HUES6 (cell line): Measurements from ENCODE around the gene HTRA1.
A peak's percentile ranks its signal among the peaks of the same experiment; 100 is the strongest.

Source experiments
- H3K27ac ChIP-seq: 2 replicates; pipeline ENCODE4 v1.7.0; 2013; ENCODE audit warnings: low read depth, mild to moderate bottlenecking, low read length, inconsistent platforms
- H3K27me3 ChIP-seq: 2 replicates; pipeline ENCODE4 v1.6.1; 2013; ENCODE audit warnings: low read length; ENCODE audit not compliant: control insufficient read depth, insufficient read depth
- H3K36me3 ChIP-seq: 2 replicates; pipeline ENCODE4 v1.6.1; 2013; ENCODE audit warnings: low read length; ENCODE audit not compliant: control insufficient read depth, insufficient read depth
- H3K4me1 ChIP-seq: 2 replicates; pipeline ENCODE4 v1.6.1; 2013; ENCODE audit warnings: low read length; ENCODE audit not compliant: control insufficient read depth, insufficient read depth
- H3K4me3 ChIP-seq: 2 replicates; pipeline ENCODE4 v1.5.1; 2013; ENCODE audit warnings: low read depth, low read length
- H3K9ac ChIP-seq: one replicate; pipeline ENCODE4 v1.6.1; 2013; ENCODE audit warnings: mild to moderate bottlenecking, low read length
- H3K9me3 ChIP-seq: 2 replicates; pipeline ENCODE4 v1.6.1; 2013; ENCODE audit warnings: low read depth, low read length; ENCODE audit not compliant: control insufficient read depth, insufficient read depth

Gene HTRA1

DNA sequence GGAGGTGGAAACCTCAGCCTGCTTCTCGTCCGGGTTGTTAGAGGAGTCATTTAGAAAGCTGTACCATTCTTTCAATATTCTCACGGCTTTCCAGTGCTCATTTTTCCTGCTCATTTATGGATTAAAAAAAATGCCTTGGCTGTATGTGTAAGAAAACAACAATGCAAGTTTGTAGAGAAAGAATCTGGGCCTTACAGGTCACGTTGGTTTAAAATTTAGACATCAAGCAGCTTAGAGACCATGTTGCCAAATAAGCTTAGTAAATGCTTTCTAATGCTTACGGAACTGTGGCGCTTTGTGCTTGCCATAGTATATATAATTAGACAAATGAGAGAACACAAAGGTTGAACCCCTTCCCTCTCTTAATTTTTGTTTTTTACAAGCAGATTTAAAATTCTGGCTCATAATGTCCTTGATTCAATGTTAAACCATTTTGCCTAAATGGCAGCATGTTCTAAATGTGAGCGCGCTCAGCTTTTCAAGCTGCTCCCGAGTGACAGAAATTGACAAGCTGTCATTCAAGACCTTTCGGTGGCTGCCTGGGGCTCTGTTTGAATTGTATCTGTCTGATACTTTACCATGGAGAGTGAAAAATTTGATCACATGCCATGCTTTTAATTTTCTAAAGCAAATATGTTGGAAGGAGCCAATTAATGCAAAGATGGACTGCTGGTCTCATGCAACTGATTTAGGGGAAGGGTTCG is 5.8 kb upstream of the HTRA1 start:
- no peak overlapping the region for H3K27ac ChIP-seq
- peaks cover 27% of the 10 kb centered on the region for H3K27me3 ChIP-seq
- no peak overlapping the region for H3K9ac ChIP-seq
- 0 out of 2 replicates have a peak, but pooled peaks cover 4% of the 10 kb centered on the region for H3K4me1 ChIP-seq
- H3K36me3 ChIP-seq = no peaks in the 10 kb centered on the region
- H3K9me3 ChIP-seq = no peaks in the 10 kb centered on the region
- H3K4me3 ChIP-seq = no peak overlapping the region

GRCh38 chr10:122457934-122458333 is 3.4 kb upstream of the HTRA1 start:
- Histone ChIP-seq H3K36me3 (no peaks in the 10 kb centered on the region), H3K27me3 (peaks cover 50% of the 10 kb centered on the region), H3K4me3 (no peak overlapping the region), H3K9ac (no peak overlapping the region), H3K4me1 (peaks cover 9% of the 10 kb centered on the region), H3K9me3 (no peaks in the 10 kb centered on the region), H3K27ac (no peak overlapping the region)

DNA sequence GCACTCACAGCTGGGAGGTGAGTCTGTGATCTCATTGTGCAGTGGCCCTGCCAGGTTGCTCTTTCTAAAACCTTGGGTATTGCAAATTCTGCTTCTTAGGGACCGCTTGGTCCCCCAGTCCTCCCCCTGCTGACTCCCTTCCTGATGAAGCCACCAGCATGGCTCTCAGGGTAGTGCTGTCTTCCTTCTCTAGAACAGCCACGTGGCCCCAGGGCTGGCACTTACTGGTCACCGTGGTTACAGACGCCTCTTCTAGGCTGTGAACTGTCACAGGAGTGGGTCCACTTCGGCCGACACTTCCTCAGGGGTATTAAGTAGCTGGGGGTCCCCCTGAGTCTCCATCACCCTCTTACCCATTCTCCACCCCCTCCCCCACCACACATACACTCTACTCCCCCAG is 2.7 kb upstream of the HTRA1 start:
- Histone ChIP-seq H3K4me1 (peaks cover 17% of the 10 kb centered on the region), H3K27me3 (peaks cover 57% of the 10 kb centered on the region), H3K9me3 (no peaks in the 10 kb centered on the region), H3K4me3 (no peak overlapping the region), H3K9ac (no peak overlapping the region), H3K36me3 (no peaks in the 10 kb centered on the region), H3K27ac (no peak overlapping the region)

DNA sequence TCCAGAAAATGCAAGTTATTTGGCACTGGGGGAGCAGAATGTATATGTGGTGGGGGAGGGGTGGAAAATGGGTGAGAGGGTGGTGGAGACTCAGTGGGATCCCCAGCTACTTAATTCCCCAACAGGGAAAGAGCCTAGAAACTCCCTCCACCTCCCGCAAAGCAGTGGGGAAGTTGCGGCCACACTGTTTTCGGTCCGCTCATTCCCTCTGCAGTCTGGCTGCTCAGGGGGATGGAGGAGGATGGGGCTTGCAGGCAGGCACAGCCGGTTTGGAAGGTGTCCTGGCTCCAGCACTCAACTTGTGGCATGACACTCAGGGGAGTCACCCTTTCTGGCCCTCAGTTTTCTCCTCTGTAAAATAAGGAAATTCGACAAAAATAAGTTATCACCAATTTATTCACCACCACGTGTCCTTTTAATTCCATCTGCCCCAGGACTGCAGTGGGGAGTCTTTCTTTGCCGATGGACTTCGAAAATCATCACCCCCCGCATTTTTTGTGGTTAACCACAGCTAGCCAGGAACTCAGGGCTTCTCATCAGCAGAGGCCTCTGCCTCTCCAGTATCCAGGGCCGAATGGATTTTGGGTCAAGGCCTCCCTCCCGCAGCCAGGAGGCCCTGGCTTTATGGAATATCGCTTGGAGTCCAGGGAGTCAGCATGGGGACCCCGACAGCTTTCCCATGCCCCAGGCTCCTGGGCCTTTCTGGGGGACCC is 1.6 kb upstream of the HTRA1 start:
- no peaks in the 10 kb centered on the region for H3K9me3 ChIP-seq
- H3K9ac ChIP-seq = no peak overlapping the region
- H3K36me3 ChIP-seq = no peaks in the 10 kb centered on the region
- peaks cover 19% of the 10 kb centered on the region for H3K4me1 ChIP-seq
- no peak overlapping the region for H3K27ac ChIP-seq
- peaks cover 67% of the 10 kb centered on the region for H3K27me3 ChIP-seq
- H3K4me3 ChIP-seq = no peak overlapping the region

DNA sequence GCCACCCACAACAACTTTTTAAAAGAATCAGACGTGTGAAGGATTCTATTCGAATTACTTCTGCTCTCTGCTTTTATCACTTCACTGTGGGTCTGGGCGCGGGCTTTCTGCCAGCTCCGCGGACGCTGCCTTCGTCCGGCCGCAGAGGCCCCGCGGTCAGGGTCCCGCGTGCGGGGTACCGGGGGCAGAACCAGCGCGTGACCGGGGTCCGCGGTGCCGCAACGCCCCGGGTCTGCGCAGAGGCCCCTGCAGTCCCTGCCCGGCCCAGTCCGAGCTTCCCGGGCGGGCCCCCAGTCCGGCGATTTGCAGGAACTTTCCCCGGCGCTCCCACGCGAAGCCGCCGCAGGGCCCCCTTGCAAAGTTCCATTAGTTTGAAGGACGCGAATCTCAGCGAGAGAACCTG is 461 bp upstream of the HTRA1 start:
- H3K4me3 ChIP-seq = peak overlapping the region; percentile 80

DNA sequence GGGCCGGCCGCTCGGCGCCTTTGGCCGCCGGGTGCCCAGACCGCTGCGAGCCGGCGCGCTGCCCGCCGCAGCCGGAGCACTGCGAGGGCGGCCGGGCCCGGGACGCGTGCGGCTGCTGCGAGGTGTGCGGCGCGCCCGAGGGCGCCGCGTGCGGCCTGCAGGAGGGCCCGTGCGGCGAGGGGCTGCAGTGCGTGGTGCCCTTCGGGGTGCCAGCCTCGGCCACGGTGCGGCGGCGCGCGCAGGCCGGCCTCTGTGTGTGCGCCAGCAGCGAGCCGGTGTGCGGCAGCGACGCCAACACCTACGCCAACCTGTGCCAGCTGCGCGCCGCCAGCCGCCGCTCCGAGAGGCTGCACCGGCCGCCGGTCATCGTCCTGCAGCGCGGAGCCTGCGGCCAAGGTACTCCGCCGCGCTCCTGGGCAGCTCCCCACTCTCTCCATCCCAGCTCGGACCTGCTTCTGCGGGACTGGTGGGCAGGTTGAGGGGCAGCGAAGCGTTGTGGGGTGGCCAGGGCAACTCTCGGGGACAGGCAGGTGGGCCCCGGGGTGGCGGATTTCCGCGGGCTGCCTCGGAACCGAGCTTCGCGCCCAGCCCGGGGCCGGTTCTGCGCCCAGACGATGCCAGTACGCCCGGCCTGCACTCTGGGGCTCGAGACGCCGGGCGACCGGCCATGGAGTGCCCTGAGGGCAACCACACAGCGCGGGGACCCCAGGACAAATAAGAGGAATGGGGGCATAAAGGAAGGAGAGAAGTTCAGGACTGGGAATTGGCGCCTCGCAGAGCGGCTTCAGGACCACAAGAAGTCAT is 578 bp downstream of the HTRA1 start:
- peak overlapping the region; percentile 80 for H3K4me3 ChIP-seq

More for the DNA sequence above, 461 bp upstream of the HTRA1 start:
- Histone ChIP-seq H3K27me3 (peaks cover 79% of the 10 kb centered on the region), H3K4me1 (peaks cover 19% of the 10 kb centered on the region), H3K9me3 (no peaks in the 10 kb centered on the region), H3K9ac (no peak overlapping the region), H3K27ac (no peak overlapping the region), H3K36me3 (no peaks in the 10 kb centered on the region)

DNA sequence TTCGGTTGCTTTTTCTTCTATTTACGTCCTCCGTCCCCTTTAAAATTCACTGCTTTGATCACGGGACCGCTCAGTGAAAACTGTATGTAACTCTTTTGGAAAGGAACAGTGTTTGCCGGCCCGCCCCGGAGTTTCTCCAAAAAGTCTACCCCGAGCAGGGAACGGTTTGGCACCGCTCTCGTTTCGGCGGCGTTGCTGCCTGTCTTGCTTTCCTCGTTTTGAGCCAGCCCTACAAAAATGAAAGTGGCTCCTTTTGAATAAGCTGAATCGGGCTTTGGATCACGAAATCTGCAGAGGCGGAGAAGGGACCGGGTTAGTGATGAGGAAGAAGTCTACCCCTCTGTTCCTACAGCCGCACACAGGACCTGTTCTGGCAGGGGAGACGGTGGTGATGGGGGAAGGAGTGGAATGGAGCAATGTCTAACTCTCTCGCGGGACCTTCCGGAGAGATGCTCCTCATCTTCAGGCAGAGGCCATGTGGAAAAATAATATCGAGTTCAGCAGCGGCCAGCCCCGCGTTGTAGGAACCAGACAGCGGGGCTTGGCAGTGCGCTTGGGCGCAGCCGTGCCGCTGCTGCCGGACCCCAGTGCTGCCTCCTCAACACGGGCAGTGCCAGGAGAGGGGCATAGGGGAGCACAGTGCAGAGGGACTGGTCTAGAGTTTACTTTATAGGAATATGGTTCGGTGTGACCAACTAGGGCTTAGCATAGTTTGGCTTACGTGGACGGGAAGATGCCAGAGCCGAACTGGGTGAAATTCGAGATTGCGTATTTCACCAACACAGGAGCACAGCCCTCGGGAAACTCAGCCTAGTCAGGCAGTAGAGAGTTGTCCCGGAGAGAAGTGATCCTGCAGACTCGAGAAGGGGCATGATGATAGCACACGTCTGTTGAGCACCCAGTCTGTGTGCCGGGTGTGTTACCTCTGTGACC is 1.4 kb downstream of the HTRA1 start:
- Histone ChIP-seq H3K36me3 (no peaks in the 10 kb centered on the region), H3K9ac (peak overlapping the region; percentile 62), H3K27me3 (peaks cover 88% of the 10 kb centered on the region), H3K4me3 (peak overlapping the region; percentile 80), H3K27ac (no peak overlapping the region), H3K9me3 (no peaks in the 10 kb centered on the region), H3K4me1 (peaks cover 19% of the 10 kb centered on the region)

More for the DNA sequence above, 578 bp downstream of the HTRA1 start:
- Histone ChIP-seq H3K9ac (peak overlapping the region; percentile 62), H3K4me1 (peaks cover 19% of the 10 kb centered on the region), H3K9me3 (no peaks in the 10 kb centered on the region), H3K27me3 (peaks cover 85% of the 10 kb centered on the region), H3K36me3 (no peaks in the 10 kb centered on the region), H3K27ac (no peak overlapping the region)

GRCh38 chr10:122463466-122464249 is 2.3 kb downstream of the HTRA1 start:
- no peaks in the 10 kb centered on the region for H3K36me3 ChIP-seq
- no peaks in the 10 kb centered on the region for H3K9me3 ChIP-seq
- peak overlapping the region; percentile 80 for H3K4me3 ChIP-seq
- peaks cover 80% of the 10 kb centered on the region for H3K27me3 ChIP-seq
- no peak overlapping the region for H3K9ac ChIP-seq
- peaks cover 19% of the 10 kb centered on the region for H3K4me1 ChIP-seq
- H3K27ac ChIP-seq = no peak overlapping the region

GRCh38 chr10:122464250-122464510 is 2.8 kb downstream of the HTRA1 start:
- H3K27me3 ChIP-seq = peaks cover 75% of the 10 kb centered on the region
- H3K9ac ChIP-seq = no peak overlapping the region
- H3K4me3 ChIP-seq = no peak overlapping the region
- H3K36me3 ChIP-seq = no peaks in the 10 kb centered on the region
- no peak overlapping the region for H3K27ac ChIP-seq
- H3K4me1 ChIP-seq = peaks cover 19% of the 10 kb centered on the region
- H3K9me3 ChIP-seq = no peaks in the 10 kb centered on the region

DNA sequence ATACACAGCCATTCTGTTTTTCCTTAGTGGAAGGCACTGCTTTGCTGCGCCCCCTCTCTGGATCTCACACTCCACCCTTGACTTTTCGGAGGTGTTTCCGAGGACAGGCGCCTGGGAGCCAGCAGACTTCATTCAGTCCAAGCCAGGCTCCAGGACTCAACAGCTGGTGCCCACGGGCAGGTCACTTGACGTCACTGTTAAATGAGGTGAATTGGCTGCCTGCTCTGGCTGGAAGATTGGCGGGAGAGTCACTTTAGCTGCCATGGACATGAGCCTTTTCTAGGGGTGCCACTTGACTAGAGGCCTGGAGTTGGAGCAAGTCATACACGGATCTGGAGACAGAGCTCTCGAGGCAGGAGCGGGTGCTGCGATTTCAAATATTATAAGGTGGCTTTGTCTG is 3.2 kb downstream of the HTRA1 start:
- Histone ChIP-seq H3K9ac (no peak overlapping the region), H3K27ac (no peak overlapping the region), H3K4me3 (no peak overlapping the region), H3K4me1 (peaks cover 18% of the 10 kb centered on the region), H3K27me3 (peaks cover 71% of the 10 kb centered on the region), H3K36me3 (no peaks in the 10 kb centered on the region), H3K9me3 (no peaks in the 10 kb centered on the region)
